VCaP (cell line): ENCODE measurements around the gene ADAM22.
"Not testable (repeated sequence)": the region's sequence is repeated elsewhere in the genome, so short reads cannot be mapped to it uniquely, and the experiment has no call there.

ENCODE experiments used
- H3K27ac ChIP-seq: fragments of 450-650 bp; 2 replicates; pipeline ENCODE4 v1.5.1; 2017
- CTCF ChIP-seq: fragments of 450-650 bp; conservative IDR thresholded peaks from 2 replicates; pipeline ENCODE4 v1.5.1; 2017; ENCODE audit warnings: mild to moderate bottlenecking, moderate library complexity

The ADAM22 gene

GRCh38 chr7:87935384-87935706, 1.3 kb downstream of the ADAM22 start:
- TF ChIP-seq CTCF, result no peak
- no peak overlapping the region for H3K27ac ChIP-seq

GRCh38 chr7:87941138-87941537, 7.1 kb downstream of the ADAM22 start:
- H3K27ac ChIP-seq, result no peak overlapping the region
- no peak for TF ChIP-seq CTCF

- no peak for TF ChIP-seq CTCF
- no peak overlapping the region for H3K27ac ChIP-seq
Measured at GRCh38 chr7:87944547-87944946, 10.5 kb downstream of the ADAM22 start.

GRCh38 chr7:87945926-87946325, 11.9 kb downstream of the ADAM22 start:
- H3K27ac ChIP-seq, result not testable (repeated sequence)

GRCh38 chr7:87948371-87948770, 14.3 kb downstream of the ADAM22 start:
- TF ChIP-seq CTCF, result no peak
- no peak overlapping the region for H3K27ac ChIP-seq

GRCh38 chr7:87959336-87959735, 25.3 kb downstream of the ADAM22 start:
- H3K27ac ChIP-seq, result no peak overlapping the region
- no peak for TF ChIP-seq CTCF

GRCh38 chr7:87960239-87960638, 26.2 kb downstream of the ADAM22 start:
- H3K27ac ChIP-seq, result no peak overlapping the region
- TF ChIP-seq CTCF, result no peak

GRCh38 chr7:87961754-87962153, 27.7 kb downstream of the ADAM22 start:
- H3K27ac ChIP-seq, result no peak overlapping the region
- TF ChIP-seq CTCF, result no peak
